ENCODE data around the gene MBNL2.

MBNL2 gene

GRCh38 chr13:97275776-97276501, 53.8 kb downstream of the MBNL2 start:
- DNase-seq = no peak

GRCh38 chr13:97276862-97277269, 54.7 kb downstream of the MBNL2 start:
- no peak for DNase-seq

- DNase-seq = no peak
Observed at GRCh38 chr13:97278435-97279411, 56.6 kb downstream of the MBNL2 start.

- no peak for DNase-seq
Observed at GRCh38 chr13:97279913-97280312, 57.8 kb downstream of the MBNL2 start.

GRCh38 chr13:97280478-97280877, 58.3 kb downstream of the MBNL2 start:
- DNase-seq = no peak

GRCh38 chr13:97281028-97281427, 58.9 kb downstream of the MBNL2 start:
- DNase-seq = no peak

- DNase-seq = no peak
Observed at GRCh38 chr13:97282705-97283104, 60.6 kb downstream of the MBNL2 start.

GRCh38 chr13:97283888-97284287, 61.8 kb downstream of the MBNL2 start:
- no peak for DNase-seq

- no peak for DNase-seq
Observed at GRCh38 chr13:97284558-97284957, 62.4 kb downstream of the MBNL2 start.

GRCh38 chr13:97285221-97285955, 63.3 kb downstream of the MBNL2 start:
- DNase-seq = no peak

- DNase-seq = no peak
Observed at GRCh38 chr13:97286317-97287046, 64.3 kb downstream of the MBNL2 start.

- no peak for DNase-seq
Observed at GRCh38 chr13:97287047-97287383, 64.9 kb downstream of the MBNL2 start.

GRCh38 chr13:97288486-97288900, 66.4 kb downstream of the MBNL2 start:
- DNase-seq = no peak

GRCh38 chr13:97289514-97290298, 67.6 kb downstream of the MBNL2 start:
- DNase-seq = no peak

- DNase-seq = no peak
Observed at GRCh38 chr13:97295283-97296182, 73.4 kb downstream of the MBNL2 start.

GRCh38 chr13:97296740-97297139, 74.6 kb downstream of the MBNL2 start:
- no peak for DNase-seq

GRCh38 chr13:97298816-97299215, 76.7 kb downstream of the MBNL2 start:
- no peak for DNase-seq

GRCh38 chr13:97300871-97301270, 78.7 kb downstream of the MBNL2 start:
- DNase-seq = no peak

GRCh38 chr13:97301382-97302095, 79.4 kb downstream of the MBNL2 start:
- DNase-seq = no peak

- no peak for DNase-seq
Observed at GRCh38 chr13:97302611-97303010, 80.5 kb downstream of the MBNL2 start.

Measured in activated CD4-positive, alpha-beta T cell treated with anti-CD3 and anti-CD28 coated beads, Interleukin-2, amount 50 U/mL, for 1 hour (primary cell).